ENCODE data around the gene ASIC5. TPM values are rescaled to one million over a fixed set of nuclear protein-coding genes. Genes with fewer than 3 reads are reported as not detected.

Gene ASIC5
- not detected in 2 replicates for total RNA-seq

GRCh38 chr4:155866177-155866576 lies at the start of gene ASIC5:
Gene ASIC5, minus strand, starts transcription at chr4:155866277. Its CDS starts 51 bp downstream, at chr4:155866226.

DNA sequence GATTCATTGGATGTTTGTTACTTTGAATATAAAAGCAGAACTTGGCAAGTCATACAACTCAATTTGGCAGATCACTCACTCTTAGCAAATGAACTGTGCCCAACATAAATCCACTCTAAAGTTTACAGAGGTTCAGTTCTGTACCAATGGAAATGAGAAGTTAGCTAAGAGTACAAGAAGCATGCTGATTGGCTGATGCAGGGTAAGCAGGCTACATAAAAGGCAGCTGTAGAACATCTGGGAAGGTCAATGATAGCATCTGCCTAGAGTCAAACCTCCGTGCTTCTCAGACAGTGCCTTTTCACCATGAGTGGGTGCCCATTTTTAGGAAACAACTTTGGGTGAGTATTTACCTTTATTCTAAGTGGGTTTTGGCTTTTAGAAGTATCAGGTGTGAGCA lies 37.4 kb upstream of the ASIC5 start, which contains the start of gene TDO2:
Gene TDO2, plus strand, starts transcription at position 244 of the 400 bp plus-strand sequence. Its CDS starts 63 bp downstream, at position 307.

Other genes with a start within 250 kb of the ASIC5 start
- gene GUCY1A1, start 199.4 kb downstream of the ASIC5 start, total RNA-seq = 0.08 and 0.42 TPM in 2 replicates
- gene GUCY1B1, start 107.3 kb downstream of the ASIC5 start, total RNA-seq = 0.23 and 0.84 TPM in 2 replicates
- gene TDO2, start 37.4 kb upstream of the ASIC5 start, total RNA-seq = not detected in 2 replicates
- gene CTSO, start 87.6 kb upstream of the ASIC5 start, total RNA-seq = 1.7 and 3.7 TPM in 2 replicates

Measured in hair follicular keratinocyte (primary cell).